ENCODE results near the gene SCAF4. TPM values are rescaled to one million over a fixed set of nuclear protein-coding genes. Genes with fewer than 3 reads are reported as not detected.
A peak's percentile ranks its signal among the peaks of the same experiment; 100 is the strongest.
"Not testable (repeated sequence)": the region's sequence is repeated elsewhere in the genome, so short reads cannot be mapped to it uniquely, and the experiment has no call there.

The SCAF4 gene
- total RNA-seq, 2 donors from 2014 or later: 12.6 to 29.5 TPM

DNA sequence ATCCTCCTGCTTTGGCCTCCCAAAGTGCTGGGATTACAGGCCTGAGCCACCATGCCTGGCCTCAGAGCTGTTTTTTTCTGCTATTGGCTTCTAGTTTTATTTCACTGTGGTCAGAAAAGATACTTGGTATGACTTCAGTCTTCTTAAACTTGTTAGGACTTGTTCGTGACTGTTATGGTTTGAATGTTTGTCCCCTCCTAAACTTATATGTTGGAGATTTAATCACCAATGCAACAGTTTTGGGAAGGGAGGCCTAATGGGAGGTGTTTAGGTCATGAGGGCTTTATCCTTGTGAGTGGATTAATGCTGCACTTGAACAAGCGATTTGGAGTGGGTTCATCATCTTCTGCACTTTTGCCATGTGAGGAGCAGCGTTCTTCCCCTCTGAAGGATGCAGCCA, 96.9 kb downstream of the SCAF4 start:
- intact Hi-C loops (cut with DNase I): no loop called here

DNA sequence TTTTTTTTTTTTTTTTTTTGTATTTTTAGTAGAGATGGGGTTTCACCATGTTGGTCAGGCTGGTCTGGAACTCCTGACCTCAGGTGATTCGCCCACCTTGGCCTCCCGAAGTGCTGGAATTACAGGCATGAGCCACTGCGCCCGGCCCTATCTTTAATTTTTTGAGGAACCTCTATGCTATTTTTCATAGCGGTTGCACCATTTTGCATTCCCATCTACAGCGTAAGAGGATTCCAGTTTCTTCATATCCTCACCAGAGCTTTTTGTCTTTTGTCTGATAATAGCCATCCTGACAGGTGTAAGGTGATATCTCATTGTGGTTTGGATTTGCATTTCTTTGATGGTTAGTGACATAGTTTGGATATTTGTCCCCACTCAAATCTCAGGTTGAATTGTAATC, 100.0 kb downstream of the SCAF4 start:
- H3K27me3 ChIP-seq (replicated peaks; ENCODE audit: insufficient read depth); H3K36me3 ChIP-seq; DNase-seq (ENCODE audit: low spot score); H3K4me3 ChIP-seq; H3K9me3 ChIP-seq; intact Hi-C loops (cut with DNase I); H3K27ac ChIP-seq; H3K4me1 ChIP-seq (replicated peaks): not testable (repeated sequence)
- 93% methylated on average over 6 of the region's 6 CpGs for WGBS

More for the DNA sequence above, 96.9 kb downstream of the SCAF4 start:
- Histone ChIP-seq H3K36me3 (no peaks in the 10 kb centered on the region), H3K9me3 (no peaks in the 10 kb centered on the region), H3K4me1 (replicated peaks) (no peaks in the 10 kb centered on the region), H3K27ac (no peak overlapping the region), H3K4me3 (no peak overlapping the region), H3K27me3 (replicated peaks; ENCODE audit: insufficient read depth) (no peaks in the 10 kb centered on the region)
- WGBS: 86% methylated on average over 3 of the region's 3 CpGs
- TF ChIP-seq, protein P1, sequence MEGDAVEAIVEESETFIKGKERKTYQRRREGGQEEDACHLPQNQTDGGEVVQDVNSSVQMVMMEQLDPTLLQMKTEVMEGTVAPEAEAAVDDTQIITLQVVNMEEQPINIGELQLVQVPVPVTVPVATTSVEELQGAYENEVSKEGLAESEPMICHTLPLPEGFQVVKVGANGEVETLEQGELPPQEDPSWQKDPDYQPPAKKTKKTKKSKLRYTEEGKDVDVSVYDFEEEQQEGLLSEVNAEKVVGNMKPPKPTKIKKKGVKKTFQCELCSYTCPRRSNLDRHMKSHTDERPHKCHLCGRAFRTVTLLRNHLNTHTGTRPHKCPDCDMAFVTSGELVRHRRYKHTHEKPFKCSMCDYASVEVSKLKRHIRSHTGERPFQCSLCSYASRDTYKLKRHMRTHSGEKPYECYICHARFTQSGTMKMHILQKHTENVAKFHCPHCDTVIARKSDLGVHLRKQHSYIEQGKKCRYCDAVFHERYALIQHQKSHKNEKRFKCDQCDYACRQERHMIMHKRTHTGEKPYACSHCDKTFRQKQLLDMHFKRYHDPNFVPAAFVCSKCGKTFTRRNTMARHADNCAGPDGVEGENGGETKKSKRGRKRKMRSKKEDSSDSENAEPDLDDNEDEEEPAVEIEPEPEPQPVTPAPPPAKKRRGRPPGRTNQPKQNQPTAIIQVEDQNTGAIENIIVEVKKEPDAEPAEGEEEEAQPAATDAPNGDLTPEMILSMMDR (IDR thresholded peaks at IDR 0.05): no peak
- TF ChIP-seq POLR2AphosphoS5 (IDR thresholded peaks at IDR 0.05) (no peak), POLR2A (IDR thresholded peaks at IDR 0.05) (no peak)
- DNase-seq (ENCODE audit: low spot score): no peak

DNA sequence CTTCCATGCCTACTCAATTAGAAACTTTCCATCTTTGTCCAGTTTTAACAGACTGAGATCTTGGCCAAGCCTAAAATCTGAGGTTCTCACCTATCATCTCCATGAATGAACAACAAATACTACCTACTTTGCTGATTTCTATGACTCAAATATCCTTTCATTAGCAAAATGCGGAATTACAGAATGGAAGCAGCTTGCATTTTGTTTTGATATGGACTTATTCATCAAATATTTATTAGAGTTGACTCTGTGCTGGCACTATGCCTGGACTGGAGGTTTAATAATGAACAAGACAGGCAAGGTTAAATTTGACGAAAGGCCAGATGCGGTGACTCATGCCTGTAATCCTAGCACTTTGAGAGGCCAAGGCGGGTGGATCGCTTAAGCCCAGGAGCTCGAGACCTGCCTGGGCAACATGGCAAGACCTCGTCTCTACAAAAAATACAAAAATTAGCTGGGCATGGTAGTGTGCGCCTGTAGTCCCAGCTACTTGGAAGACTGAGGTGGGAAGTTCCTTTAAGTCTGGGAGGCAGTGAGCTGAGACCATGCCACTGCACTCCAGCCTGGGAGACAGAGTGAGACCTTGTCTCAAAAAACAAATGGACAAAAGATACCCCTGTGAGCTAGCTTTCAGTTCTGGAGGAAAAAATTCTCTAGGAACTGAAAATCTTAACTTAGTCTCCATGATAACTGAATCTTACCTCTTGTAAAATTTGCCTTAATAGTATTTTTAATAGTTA, 101.8 kb downstream of the SCAF4 start:
- H3K27ac ChIP-seq: no peak overlapping the region
- peak; percentile 93 for DNase-seq (ENCODE audit: low spot score)
- intact Hi-C loops (cut with DNase I): no loop called here

DNA sequence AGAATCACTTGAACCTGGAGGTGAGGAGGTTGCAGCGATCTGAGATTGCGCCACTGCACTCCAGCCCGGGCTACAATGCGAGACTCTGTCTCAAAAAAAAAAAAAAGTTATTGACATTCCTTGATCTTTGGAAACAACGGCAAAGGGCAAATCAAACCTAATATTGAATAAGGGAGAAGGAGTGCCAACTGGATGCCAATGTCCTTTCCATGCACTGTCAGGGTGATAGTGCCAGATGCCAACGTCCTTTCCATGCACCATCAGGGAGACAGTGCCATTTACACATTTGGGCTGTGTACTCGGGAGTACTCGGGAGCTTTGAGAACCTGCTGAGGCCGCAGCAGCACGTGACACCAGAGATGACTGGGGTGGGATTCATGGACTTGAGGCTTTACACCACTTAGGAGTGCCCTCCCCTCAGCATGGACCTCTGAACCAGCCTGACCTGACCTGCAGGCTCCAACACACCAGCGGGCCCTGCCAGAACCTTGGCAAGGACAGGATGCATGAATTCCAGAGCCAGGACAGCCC, 106.9 kb downstream of the SCAF4 start:
- Histone ChIP-seq H3K4me1 (replicated peaks) (no peaks in the 10 kb centered on the region), H3K4me3 (no peak overlapping the region), H3K36me3 (no peaks in the 10 kb centered on the region), H3K9me3 (no peaks in the 10 kb centered on the region), H3K27me3 (replicated peaks; ENCODE audit: insufficient read depth) (no peaks in the 10 kb centered on the region), H3K27ac (no peak overlapping the region)
- intact Hi-C loops (cut with DNase I): no loop called here
- no peak for DNase-seq (ENCODE audit: low spot score)
- no peak for TF ChIP-seq POLR2A (IDR thresholded peaks at IDR 0.05)
- no peak for TF ChIP-seq POLR2AphosphoS5 (IDR thresholded peaks at IDR 0.05)
- TF ChIP-seq, protein P1 (IDR thresholded peaks at IDR 0.05): no peak
- 87% methylated on average over 11 of the region's 11 CpGs for WGBS

More for the DNA sequence above, 101.8 kb downstream of the SCAF4 start:
- Histone ChIP-seq H3K9me3 (no peaks in the 10 kb centered on the region), H3K36me3 (no peaks in the 10 kb centered on the region), H3K4me1 (replicated peaks) (no peaks in the 10 kb centered on the region), H3K27me3 (replicated peaks; ENCODE audit: insufficient read depth) (no peaks in the 10 kb centered on the region), H3K4me3 (no peak overlapping the region)
- 8% methylated on average over 8 of the region's 8 CpGs for WGBS
- peak; percentile 86 for TF ChIP-seq POLR2AphosphoS5 (IDR thresholded peaks at IDR 0.05)
- TF ChIP-seq, protein P1 (IDR thresholded peaks at IDR 0.05): no peak
- TF ChIP-seq POLR2A (IDR thresholded peaks at IDR 0.05): no peak

DNA sequence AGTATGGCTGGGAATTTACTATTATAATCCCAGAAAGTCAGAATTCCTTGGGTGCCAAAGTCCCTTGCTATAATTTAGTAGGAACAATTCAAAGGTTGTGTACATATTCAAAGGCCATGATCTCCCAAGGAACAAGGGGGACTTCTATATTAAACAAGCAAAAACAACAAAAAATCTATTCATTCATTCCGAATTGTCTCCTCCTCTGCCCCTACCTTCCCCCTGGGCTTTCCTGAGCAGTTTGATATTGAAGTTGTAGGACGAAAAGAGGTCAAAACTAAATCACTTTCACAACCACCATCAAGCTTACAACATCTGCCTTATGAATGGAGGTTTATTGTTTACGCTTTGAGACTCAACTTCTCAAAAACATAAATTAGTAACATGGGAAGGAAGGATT, 107.7 kb downstream of the SCAF4 start:
- DNase-seq (ENCODE audit: low spot score): no peak
- no peaks in the 10 kb centered on the region for H3K4me1 ChIP-seq (replicated peaks)
- H3K9me3 ChIP-seq: no peaks in the 10 kb centered on the region
- TF ChIP-seq, protein P1 (IDR thresholded peaks at IDR 0.05): no peak
- TF ChIP-seq POLR2A (IDR thresholded peaks at IDR 0.05) (no peak), POLR2AphosphoS5 (IDR thresholded peaks at IDR 0.05) (no peak)
- no peaks in the 10 kb centered on the region for H3K36me3 ChIP-seq
- no peak overlapping the region for H3K27ac ChIP-seq
- WGBS: 79% methylated on average over 3 of the region's 3 CpGs
- no peaks in the 10 kb centered on the region for H3K27me3 ChIP-seq (replicated peaks; ENCODE audit: insufficient read depth)
- H3K4me3 ChIP-seq: no peak overlapping the region
- intact Hi-C loops (cut with DNase I): no loop called here

Data from prostate gland (tissue), 2 donors.